Astrocyte of the cerebellum (primary cell): ENCODE results near the gene PTGR2.
"Not testable (repeated sequence)": the region's sequence is repeated elsewhere in the genome, so short reads cannot be mapped to it uniquely, and the experiment has no call there.

Experiments
- DNase-seq: peaks from one replicate; pipeline ENCODE4 v3.0.0-alpha.2; 2011; ENCODE audit warnings: low read depth
- H3K4me3 ChIP-seq: 2 replicates; pipeline ENCODE4 v1.5.1; 2011; ENCODE audit warnings: mild to moderate bottlenecking, low read depth, low read length, moderate library complexity
- in situ Hi-C: cut with HindIII; loops from 2 replicates; pipeline ENCODE4 v1.10.0; 2017; ENCODE audit warnings: low sequenced_read_pairs
- TF ChIP-seq, protein P1 (sequence below): IDR thresholded peaks from 2 replicates; pipeline ENCODE4 v1.5.1; 2012; ENCODE audit warnings: low read length, low read depth, moderate library complexity, mild to moderate bottlenecking; ENCODE audit errors: missing control alignments

Gene PTGR2

DNA sequence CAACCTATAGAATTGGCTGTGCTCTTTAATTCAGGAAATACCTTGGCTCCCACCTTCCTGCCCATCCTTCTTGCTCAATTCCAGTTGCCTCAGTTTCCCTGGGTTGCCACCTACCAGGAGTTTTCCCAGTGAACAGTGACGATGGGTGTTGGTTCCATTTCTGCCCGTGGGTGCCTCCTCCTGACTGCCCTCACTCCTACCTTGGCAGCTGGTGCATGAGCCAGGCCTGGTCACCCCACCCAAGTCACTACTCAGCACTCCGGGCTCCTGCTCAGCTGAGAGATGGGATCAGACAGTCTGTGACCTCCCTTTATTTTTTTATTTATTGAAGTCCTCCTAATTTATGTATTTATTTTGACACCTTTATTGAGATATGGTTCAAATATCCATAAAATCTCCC, 31.0 kb upstream of the PTGR2 start:
- TF ChIP-seq, protein P1, sequence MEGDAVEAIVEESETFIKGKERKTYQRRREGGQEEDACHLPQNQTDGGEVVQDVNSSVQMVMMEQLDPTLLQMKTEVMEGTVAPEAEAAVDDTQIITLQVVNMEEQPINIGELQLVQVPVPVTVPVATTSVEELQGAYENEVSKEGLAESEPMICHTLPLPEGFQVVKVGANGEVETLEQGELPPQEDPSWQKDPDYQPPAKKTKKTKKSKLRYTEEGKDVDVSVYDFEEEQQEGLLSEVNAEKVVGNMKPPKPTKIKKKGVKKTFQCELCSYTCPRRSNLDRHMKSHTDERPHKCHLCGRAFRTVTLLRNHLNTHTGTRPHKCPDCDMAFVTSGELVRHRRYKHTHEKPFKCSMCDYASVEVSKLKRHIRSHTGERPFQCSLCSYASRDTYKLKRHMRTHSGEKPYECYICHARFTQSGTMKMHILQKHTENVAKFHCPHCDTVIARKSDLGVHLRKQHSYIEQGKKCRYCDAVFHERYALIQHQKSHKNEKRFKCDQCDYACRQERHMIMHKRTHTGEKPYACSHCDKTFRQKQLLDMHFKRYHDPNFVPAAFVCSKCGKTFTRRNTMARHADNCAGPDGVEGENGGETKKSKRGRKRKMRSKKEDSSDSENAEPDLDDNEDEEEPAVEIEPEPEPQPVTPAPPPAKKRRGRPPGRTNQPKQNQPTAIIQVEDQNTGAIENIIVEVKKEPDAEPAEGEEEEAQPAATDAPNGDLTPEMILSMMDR, result no peak
- no peak for DNase-seq
- no peak overlapping the region for H3K4me3 ChIP-seq
- in situ Hi-C loops, result loop anchor here (5.0 kb wide), 1 partner anchor 63 kb away; no protein-coding TSS in a partner anchor

- peak; percentile 69 for DNase-seq
- in situ Hi-C loops, result loop anchor here (5.0 kb wide), 1 partner anchor 66 kb away; no protein-coding TSS in a partner anchor
- TF ChIP-seq, protein P1, result no peak
- H3K4me3 ChIP-seq, result no peak overlapping the region
These were observed 28.2 kb upstream of the PTGR2 start for GRCh38 chr14:73823339-73823885.

- in situ Hi-C loops, result loop anchor here (5.0 kb wide), 1 partner anchor 67 kb away; no protein-coding TSS in a partner anchor
- TF ChIP-seq, protein P1, result no peak
- H3K4me3 ChIP-seq, result no peak overlapping the region
- no peak for DNase-seq
These were observed 27.5 kb upstream of the PTGR2 start for GRCh38 chr14:73824127-73824526.

- in situ Hi-C loops, result loop anchor here (5.0 kb wide), 1 partner anchor 67 kb away; no protein-coding TSS in a partner anchor
- DNase-seq, result no peak
- TF ChIP-seq, protein P1, result no peak
- H3K4me3 ChIP-seq, result no peak overlapping the region
These were observed 27.1 kb upstream of the PTGR2 start for GRCh38 chr14:73824536-73824935.

GRCh38 chr14:73825551-73826188, 26.0 kb upstream of the PTGR2 start:
- H3K4me3 ChIP-seq, result no peak overlapping the region
- in situ Hi-C loops, result no loop called here
- DNase-seq, result peak; percentile 67
- TF ChIP-seq, protein P1, result peak; percentile 92

DNA sequence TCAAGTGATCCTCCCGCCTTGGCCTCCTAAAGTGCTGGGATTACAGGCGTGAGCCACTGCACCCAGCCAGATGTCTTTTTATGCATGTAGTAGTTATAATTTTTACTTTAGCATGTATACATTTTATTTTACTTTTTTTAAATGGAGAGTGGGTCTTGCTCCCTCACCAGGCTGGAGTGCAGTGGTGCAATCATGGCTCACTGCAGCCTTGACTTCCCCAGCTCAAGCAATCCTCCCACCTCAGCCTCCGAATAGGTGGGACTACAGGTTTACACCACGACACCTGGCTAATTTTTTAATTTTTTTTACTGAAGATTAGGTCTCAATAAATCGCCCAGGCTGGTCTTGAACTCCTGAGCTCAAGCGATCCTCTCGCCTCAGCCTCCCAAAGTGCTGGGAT, 24.4 kb upstream of the PTGR2 start:
- TF ChIP-seq, protein P1, result peak; percentile 34
- DNase-seq, H3K4me3 ChIP-seq, in situ Hi-C loops: not testable (repeated sequence)
